HG02943 (cell line): ENCODE measurements around the gene CALHM1.
A peak's percentile ranks its signal among the peaks of the same experiment; 100 is the strongest.

Experiments
- ATAC-seq: cut with Tn5 transposase; IDR thresholded peaks from one replicate; pipeline ENCODE4 v1.9.1; 2021; ENCODE audit warnings: mild to moderate bottlenecking, low read depth, moderate library complexity; ENCODE audit not compliant: unreplicated experiment

CALHM1 gene

GRCh38 chr10:103457176-103457712 is 1.5 kb downstream of the CALHM1 start:
- ATAC-seq, result no peak

GRCh38 chr10:103456074-103456660 is 2.5 kb downstream of the CALHM1 start:
- no peak for ATAC-seq

GRCh38 chr10:103455235-103455634 is 3.5 kb downstream of the CALHM1 start:
- no peak for ATAC-seq

GRCh38 chr10:103454026-103454425 is 4.7 kb downstream of the CALHM1 start:
- ATAC-seq, result no peak

- no peak for ATAC-seq
These were observed 6.0 kb downstream of the CALHM1 start for GRCh38 chr10:103452506-103453230.

GRCh38 chr10:103451831-103452505 is 6.7 kb downstream of the CALHM1 start, which contains the start of gene CALHM2:
TSS of gene CALHM2 (minus strand) at chr10:103452370. CDS start at chr10:103449941, 2,429 bp downstream.
- peak; percentile 52 for ATAC-seq

- no peak for ATAC-seq
These were observed 7.4 kb downstream of the CALHM1 start for GRCh38 chr10:103451091-103451813.

- no peak for ATAC-seq
These were observed 8.5 kb downstream of the CALHM1 start for GRCh38 chr10:103450201-103450695.

- no peak for ATAC-seq
These were observed 9.2 kb downstream of the CALHM1 start for GRCh38 chr10:103449208-103450144.

GRCh38 chr10:103448746-103449145 is 10.0 kb downstream of the CALHM1 start:
- no peak for ATAC-seq

GRCh38 chr10:103447187-103447586 is 11.5 kb downstream of the CALHM1 start:
- ATAC-seq, result no peak

- ATAC-seq, result no peak
These were observed 12.7 kb downstream of the CALHM1 start for GRCh38 chr10:103445767-103446567.

- ATAC-seq, result no peak
These were observed 13.3 kb downstream of the CALHM1 start for GRCh38 chr10:103445366-103445765.

- ATAC-seq, result no peak
These were observed 14.2 kb downstream of the CALHM1 start for GRCh38 chr10:103444478-103444877.

GRCh38 chr10:103443475-103444185 is 15.1 kb downstream of the CALHM1 start:
- no peak for ATAC-seq

- ATAC-seq, result no peak
These were observed 16.7 kb downstream of the CALHM1 start for GRCh38 chr10:103442031-103442461.

- ATAC-seq, result no peak
These were observed 17.1 kb downstream of the CALHM1 start for GRCh38 chr10:103441611-103442010.

- ATAC-seq, result no peak
These were observed 17.5 kb downstream of the CALHM1 start for GRCh38 chr10:103441206-103441605.
